Measurements from ENCODE around the gene PLCH1. TPM values are rescaled to one million over a fixed set of nuclear protein-coding genes. Genes with fewer than 3 reads are reported as not detected.

PLCH1 gene
- total and polyA plus RNA-seq, 7 donors, result 0.03 to 1.1 (median 0.06) TPM; not detected in 2

DNA sequence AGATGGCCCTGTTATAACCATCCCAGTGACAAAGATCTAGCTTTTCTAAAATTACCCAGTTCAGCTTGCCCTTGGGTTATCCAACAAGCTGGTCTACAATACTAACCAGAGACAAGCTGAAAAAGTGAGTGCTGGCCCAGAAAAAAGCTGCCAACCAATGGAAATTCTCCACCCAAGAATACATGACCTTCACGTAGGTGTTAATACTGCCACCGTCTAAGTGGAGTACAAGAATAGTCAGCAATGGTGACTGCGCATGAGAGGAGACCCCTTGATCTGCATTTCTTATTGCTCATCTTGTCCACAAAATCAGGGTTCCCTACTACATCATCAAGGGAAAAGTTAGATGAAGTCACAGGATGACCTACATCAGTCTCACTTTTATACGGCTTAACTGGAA is 15.8 kb upstream of the PLCH1 start:
- WGBS, 3 donors, result 77 to 85% (median 80%) methylated on average over 4 of the region's 4 CpGs
- H3K36me3 ChIP-seq (ENCODE audit: insufficient read depth in 1 of 2, low read depth in 1 of 2), result peaks cover 0 to 15% of the 10 kb centered on the region in 2 donors
- no peaks in the 10 kb centered on the region for H3K27me3 ChIP-seq (ENCODE audit: insufficient read depth in 3 of 3, low read length in 2 of 3)
- intact Hi-C loops (cut with DNase I), result no loop called here
- no peak for ATAC-seq
- TF ChIP-seq, protein P1, sequence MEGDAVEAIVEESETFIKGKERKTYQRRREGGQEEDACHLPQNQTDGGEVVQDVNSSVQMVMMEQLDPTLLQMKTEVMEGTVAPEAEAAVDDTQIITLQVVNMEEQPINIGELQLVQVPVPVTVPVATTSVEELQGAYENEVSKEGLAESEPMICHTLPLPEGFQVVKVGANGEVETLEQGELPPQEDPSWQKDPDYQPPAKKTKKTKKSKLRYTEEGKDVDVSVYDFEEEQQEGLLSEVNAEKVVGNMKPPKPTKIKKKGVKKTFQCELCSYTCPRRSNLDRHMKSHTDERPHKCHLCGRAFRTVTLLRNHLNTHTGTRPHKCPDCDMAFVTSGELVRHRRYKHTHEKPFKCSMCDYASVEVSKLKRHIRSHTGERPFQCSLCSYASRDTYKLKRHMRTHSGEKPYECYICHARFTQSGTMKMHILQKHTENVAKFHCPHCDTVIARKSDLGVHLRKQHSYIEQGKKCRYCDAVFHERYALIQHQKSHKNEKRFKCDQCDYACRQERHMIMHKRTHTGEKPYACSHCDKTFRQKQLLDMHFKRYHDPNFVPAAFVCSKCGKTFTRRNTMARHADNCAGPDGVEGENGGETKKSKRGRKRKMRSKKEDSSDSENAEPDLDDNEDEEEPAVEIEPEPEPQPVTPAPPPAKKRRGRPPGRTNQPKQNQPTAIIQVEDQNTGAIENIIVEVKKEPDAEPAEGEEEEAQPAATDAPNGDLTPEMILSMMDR (IDR thresholded peaks at IDR 0.05), result no peak
- H3K9me3 ChIP-seq, result no peaks in the 10 kb centered on the region
- peaks cover 2% of the 10 kb centered on the region for H3K4me1 ChIP-seq
- no peak overlapping the region for H3K27ac ChIP-seq
- DNase-seq, result no peak
- H3K4me3 ChIP-seq, result no peak overlapping the region

DNA sequence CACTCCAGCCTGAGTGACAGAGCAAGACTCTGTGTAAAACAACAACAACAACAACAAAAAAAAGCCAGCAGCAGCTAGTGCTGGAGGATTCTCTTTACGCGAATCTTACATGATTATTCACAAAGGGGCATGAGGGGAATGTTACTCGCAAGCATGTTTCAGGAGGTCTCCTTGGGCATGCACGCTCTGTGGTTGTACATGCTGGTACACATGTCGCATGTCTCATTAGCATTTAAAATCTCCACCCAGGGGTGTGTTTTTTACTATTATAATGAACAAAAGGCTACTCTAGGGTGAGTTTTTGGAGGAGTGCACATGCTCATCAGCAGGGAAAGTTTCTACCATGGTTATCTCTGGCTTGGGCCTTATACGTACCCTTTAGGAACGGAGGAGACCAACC is 12.7 kb upstream of the PLCH1 start:
- TF ChIP-seq, protein P1 (IDR thresholded peaks at IDR 0.05), result no peak
- no peak overlapping the region for H3K4me3 ChIP-seq
- peaks cover 0 to 7% of the 10 kb centered on the region in 2 donors for H3K36me3 ChIP-seq (ENCODE audit: insufficient read depth in 1 of 2, low read depth in 1 of 2)
- intact Hi-C loops (cut with DNase I), result no loop called here
- no peak overlapping the region for H3K27ac ChIP-seq
- WGBS, 3 donors, result 89 to 97% (median 93%) methylated on average over 7 of the region's 7 CpGs
- ATAC-seq (no peak), DNase-seq (no peak)
- H3K27me3 ChIP-seq (ENCODE audit: insufficient read depth in 3 of 3, low read length in 2 of 3), result no peaks in the 10 kb centered on the region
- H3K4me1 ChIP-seq, result no peaks in the 10 kb centered on the region
- no peaks in the 10 kb centered on the region for H3K9me3 ChIP-seq

DNA sequence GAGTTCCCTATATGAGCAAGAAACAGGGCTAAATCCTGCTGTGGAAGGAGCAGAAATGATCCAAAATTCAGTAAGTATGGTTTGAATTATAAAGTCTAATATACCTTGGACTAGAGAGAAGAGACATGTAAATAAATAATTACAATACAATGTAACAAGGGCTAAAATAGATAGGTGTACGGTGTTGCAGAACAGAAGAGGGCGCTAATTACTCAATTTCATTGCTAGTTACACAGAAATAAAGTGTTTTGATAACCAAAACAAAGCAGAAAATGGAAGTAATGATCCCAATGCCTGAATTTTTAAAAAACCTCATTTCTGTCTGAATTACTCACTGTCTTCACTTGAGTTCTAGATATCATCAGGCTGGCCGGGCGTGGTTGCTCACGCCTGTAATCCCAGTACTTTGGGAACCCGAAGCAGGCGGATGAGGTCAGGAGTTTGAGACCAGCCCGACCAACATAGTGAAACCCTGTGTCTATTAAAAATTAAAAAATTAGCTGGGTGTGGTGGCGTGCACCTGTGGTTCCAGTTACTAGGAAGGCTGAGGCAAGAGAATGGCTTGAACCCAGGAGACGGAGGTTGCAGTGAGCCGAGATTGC is 8.3 kb upstream of the PLCH1 start:
- H3K9me3 ChIP-seq, result no peaks in the 10 kb centered on the region
- intact Hi-C loops (cut with DNase I), result no loop called here
- peaks cover 0 to 7% of the 10 kb centered on the region in 2 donors for H3K36me3 ChIP-seq (ENCODE audit: insufficient read depth in 1 of 2, low read depth in 1 of 2)
- H3K27me3 ChIP-seq (ENCODE audit: insufficient read depth in 3 of 3, low read length in 2 of 3), result no peaks in the 10 kb centered on the region
- no peak overlapping the region for H3K27ac ChIP-seq
- H3K4me1 ChIP-seq, result no peaks in the 10 kb centered on the region
- no peak overlapping the region for H3K4me3 ChIP-seq
- WGBS, 3 donors, result 77 to 81% (median 78%) methylated on average over 11 of the region's 11 CpGs
- DNase-seq (no peak), ATAC-seq (no peak)
- TF ChIP-seq, protein P1 (IDR thresholded peaks at IDR 0.05), result peak; percentile 27

DNA sequence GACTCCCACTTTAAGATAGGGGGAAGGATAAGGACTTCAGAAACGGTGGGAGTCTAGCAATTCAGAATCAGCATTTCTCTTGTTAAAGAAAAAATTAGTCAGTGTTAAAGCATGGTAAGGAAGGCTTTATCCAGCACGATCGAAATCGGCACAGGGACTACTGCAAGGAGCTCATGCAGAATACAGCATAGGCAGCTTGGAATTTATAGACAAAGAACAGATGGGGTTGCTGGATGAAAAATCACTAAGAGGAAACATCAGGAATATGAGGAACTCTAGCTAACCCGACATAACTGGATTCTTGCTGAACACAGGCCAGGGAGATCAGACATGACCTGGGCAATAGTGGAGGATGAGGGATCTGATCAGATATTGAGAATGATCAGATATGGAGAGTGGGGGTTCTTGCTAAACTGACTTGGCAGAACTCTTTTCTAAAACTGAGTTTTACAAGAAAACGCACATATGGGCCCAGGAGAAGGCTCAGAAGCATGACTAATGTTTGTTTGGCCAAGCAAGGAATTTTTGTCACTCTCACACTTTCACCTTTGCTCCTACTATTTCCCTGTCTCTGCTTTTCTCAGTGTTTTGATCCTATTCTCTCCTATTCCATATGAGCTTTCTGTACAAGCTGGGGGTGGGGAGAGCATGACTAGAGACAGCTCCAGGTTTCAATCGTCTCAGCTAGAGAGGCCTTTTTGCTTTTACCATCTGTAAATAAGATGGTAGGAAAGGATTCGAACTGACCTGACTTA is 3.9 kb upstream of the PLCH1 start:
- 48 to 58% (median 51%) methylated on average over 8 of the region's 8 CpGs for WGBS, 3 donors
- ATAC-seq (no peak), DNase-seq (no peak)
- H3K36me3 ChIP-seq (ENCODE audit: insufficient read depth in 1 of 2, low read depth in 1 of 2), result no peaks in the 10 kb centered on the region
- no peaks in the 10 kb centered on the region for H3K9me3 ChIP-seq
- TF ChIP-seq, protein P1 (IDR thresholded peaks at IDR 0.05), result no peak
- intact Hi-C loops (cut with DNase I), result loop anchor here in 1 of 2 donors (10.0 kb wide), 1 partner anchor 1286 kb away; no protein-coding TSS in a partner anchor
- peaks cover 0 to 5% (median 3%) of the 10 kb centered on the region in 3 donors for H3K27me3 ChIP-seq (ENCODE audit: insufficient read depth in 3 of 3, low read length in 2 of 3)
- peaks cover 3% of the 10 kb centered on the region for H3K4me1 ChIP-seq
- no peak overlapping the region for H3K27ac ChIP-seq
- H3K4me3 ChIP-seq, result no peak overlapping the region
